Measurements from ENCODE around the gene PTPN6.

The PTPN6 gene

DNA sequence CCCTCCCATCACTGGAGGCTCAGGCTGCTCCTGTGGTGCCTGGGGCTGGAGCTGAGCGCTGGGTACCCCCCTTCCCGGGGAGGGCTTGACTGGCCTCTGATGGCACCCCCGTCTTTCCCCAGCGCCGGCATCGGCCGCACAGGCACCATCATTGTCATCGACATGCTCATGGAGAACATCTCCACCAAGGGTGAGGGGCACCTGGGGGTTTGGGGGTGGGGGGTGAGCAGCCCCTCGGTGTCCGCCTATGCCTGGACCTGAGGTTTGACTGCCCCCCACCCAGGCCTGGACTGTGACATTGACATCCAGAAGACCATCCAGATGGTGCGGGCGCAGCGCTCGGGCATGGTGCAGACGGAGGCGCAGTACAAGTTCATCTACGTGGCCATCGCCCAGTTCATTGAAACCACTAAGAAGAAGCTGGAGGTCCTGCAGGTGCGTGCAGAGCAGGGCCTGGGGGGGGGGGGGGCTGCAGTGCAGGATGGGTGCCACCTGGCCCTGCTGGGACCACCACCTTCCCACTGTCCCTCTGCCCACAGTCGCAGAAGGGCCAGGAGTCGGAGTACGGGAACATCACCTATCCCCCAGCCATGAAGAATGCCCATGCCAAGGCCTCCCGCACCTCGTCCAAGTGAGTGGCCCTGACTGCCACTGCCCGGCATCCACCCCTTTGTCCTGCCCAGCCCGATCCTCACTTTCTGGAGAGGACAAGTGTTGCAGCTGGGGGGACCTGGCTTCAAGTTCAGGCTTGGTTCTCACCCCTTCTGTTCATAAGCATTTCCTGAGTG is 8.8 kb downstream of the PTPN6 start:
- Histone ChIP-seq H3K4me3 (ENCODE audit: low read length) (no peak overlapping the region), H3K4me1 (ENCODE audit: insufficient read depth, low read length) (no peaks in the 10 kb centered on the region), H2AFZ (ENCODE audit: low read depth, low read length) (no peak overlapping the region), H3K36me3 (ENCODE audit: insufficient read depth, low read length) (peaks cover 4% of the 10 kb centered on the region), H3K27me3 (ENCODE audit: insufficient read depth, low read length) (no peaks in the 10 kb centered on the region), H3K9me3 (ENCODE audit: low read length) (no peaks in the 10 kb centered on the region)

- no peak overlapping the region for H2AFZ ChIP-seq (ENCODE audit: low read depth, low read length)
- no peaks in the 10 kb centered on the region for H3K9me3 ChIP-seq (ENCODE audit: low read length)
- H3K27me3 ChIP-seq (ENCODE audit: insufficient read depth, low read length), result no peaks in the 10 kb centered on the region
- peaks cover 11% of the 10 kb centered on the region for H3K36me3 ChIP-seq (ENCODE audit: insufficient read depth, low read length)
- H3K4me3 ChIP-seq (ENCODE audit: low read length), result no peak overlapping the region
- no peaks in the 10 kb centered on the region for H3K4me1 ChIP-seq (ENCODE audit: insufficient read depth, low read length)
These were observed 9.6 kb downstream of the PTPN6 start for GRCh38 chr12:6960593-6961277.

DNA sequence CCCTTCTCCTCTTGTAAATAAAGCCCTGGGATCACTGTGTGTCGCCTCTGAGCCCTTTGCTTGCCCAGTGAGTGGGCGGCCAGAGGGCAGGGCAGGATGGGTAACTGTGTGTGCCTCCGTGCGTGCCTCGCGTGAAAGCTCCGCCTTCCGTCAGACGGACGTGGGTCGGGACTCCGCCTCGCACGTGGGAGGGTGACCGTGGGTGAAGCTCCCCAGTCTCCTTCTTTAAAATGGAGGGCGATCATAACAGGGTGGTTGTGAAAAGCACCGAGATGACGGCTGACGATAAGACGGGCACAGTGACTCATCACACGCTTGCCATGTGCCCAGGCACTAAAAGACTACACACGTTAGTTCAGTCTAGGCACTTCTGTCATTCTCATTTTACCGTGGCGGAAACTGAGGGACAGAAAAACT is 10.1 kb downstream of the PTPN6 start:
- Histone ChIP-seq H3K36me3 (ENCODE audit: insufficient read depth, low read length) (peaks cover 16% of the 10 kb centered on the region), H3K9me3 (ENCODE audit: low read length) (no peaks in the 10 kb centered on the region), H2AFZ (ENCODE audit: low read depth, low read length) (no peak overlapping the region), H3K4me1 (ENCODE audit: insufficient read depth, low read length) (no peaks in the 10 kb centered on the region), H3K27me3 (ENCODE audit: insufficient read depth, low read length) (no peaks in the 10 kb centered on the region), H3K4me3 (ENCODE audit: low read length) (no peak overlapping the region)

- no peaks in the 10 kb centered on the region for H3K27me3 ChIP-seq (ENCODE audit: insufficient read depth, low read length)
- no peaks in the 10 kb centered on the region for H3K4me1 ChIP-seq (ENCODE audit: insufficient read depth, low read length)
- peak overlapping the region; percentile 55 for H2AFZ ChIP-seq (ENCODE audit: low read depth, low read length)
- H3K36me3 ChIP-seq (ENCODE audit: insufficient read depth, low read length), result peaks cover 20% of the 10 kb centered on the region
- no peak overlapping the region for H3K4me3 ChIP-seq (ENCODE audit: low read length)
- no peaks in the 10 kb centered on the region for H3K9me3 ChIP-seq (ENCODE audit: low read length)
These were observed 10.6 kb downstream of the PTPN6 start for GRCh38 chr12:6961695-6962284.

GRCh38 chr12:6962285-6963015 is 11.3 kb downstream of the PTPN6 start:
- Histone ChIP-seq H3K27me3 (ENCODE audit: insufficient read depth, low read length) (no peaks in the 10 kb centered on the region), H3K4me3 (ENCODE audit: low read length) (no peak overlapping the region), H3K9me3 (ENCODE audit: low read length) (no peaks in the 10 kb centered on the region), H3K36me3 (ENCODE audit: insufficient read depth, low read length) (peaks cover 26% of the 10 kb centered on the region), H2AFZ (ENCODE audit: low read depth, low read length) (peak overlapping the region; percentile 55), H3K4me1 (ENCODE audit: insufficient read depth, low read length) (no peaks in the 10 kb centered on the region)

DNA sequence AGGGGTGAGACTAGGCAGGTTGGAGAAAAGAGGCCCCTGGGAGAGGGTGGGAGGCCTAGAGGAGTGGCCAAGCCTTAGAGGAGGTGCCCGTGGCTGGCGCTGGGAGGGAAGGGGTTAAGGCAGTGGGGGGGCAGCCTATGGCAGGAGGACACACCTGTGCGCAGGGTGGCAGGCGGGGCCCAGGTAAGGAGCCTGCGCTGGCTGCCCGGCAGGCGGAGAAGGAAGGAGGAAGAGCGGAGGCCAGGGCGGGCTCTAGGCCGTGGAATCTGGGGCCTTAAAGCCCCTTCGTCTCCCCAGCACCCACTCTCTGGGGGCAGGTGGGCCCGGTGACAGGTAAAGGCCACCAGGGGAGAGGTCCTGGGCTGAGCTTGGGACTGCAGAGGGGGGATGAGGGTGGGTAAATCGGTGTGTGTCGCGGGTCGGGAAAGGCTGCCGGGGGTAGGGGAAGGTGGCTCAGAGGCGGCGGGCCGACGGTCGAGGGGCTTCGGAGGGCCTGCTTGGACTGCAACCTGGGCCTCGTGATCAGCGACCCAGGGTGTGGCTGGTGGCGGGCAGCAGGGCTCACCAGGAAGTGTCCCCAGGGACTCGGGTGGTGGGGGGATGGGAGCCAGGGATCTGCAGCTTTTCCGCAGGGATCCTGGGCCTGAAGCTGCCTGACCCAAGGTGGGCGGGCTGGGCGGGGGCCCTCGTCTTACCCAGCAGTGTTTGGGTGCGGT is 12.0 kb downstream of the PTPN6 start:
- Histone ChIP-seq H3K9me3 (ENCODE audit: low read length) (no peaks in the 10 kb centered on the region), H3K4me1 (ENCODE audit: insufficient read depth, low read length) (no peaks in the 10 kb centered on the region), H3K4me3 (ENCODE audit: low read length) (no peak overlapping the region), H2AFZ (ENCODE audit: low read depth, low read length) (no peak overlapping the region), H3K27me3 (ENCODE audit: insufficient read depth, low read length) (no peaks in the 10 kb centered on the region), H3K36me3 (ENCODE audit: insufficient read depth, low read length) (peaks cover 33% of the 10 kb centered on the region)

DNA sequence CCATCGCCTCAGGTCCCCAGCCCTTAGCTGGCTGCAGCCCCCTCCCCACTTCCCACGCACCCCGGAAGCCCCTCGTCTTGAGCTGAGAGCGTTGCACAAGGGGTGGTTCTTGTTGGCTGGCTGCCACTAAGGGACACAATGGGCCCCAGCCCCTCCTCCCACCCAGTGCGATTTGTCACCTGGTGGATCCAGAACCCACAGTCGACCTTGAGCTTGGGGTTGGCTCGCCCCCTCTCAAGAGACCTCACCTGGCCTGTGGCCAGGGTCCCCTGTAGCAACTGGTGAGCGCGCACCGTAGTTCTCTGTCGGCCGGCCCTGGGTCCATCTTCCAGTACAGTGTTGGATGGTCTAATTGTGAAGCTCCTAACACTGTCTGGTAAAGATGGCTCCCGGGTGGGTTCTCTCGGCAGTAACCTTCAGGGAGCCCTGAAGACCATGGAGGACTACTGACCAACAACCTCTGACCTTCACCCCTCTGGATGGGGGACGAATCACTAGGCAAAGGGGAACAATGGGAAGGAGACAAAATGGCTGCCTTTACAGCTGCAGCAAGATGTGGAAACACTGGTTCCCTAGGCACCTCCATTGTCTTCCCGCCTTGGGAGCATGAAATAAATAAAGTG is 12.7 kb downstream of the PTPN6 start:
- H3K4me3 ChIP-seq (ENCODE audit: low read length), result no peak overlapping the region
- H3K4me1 ChIP-seq (ENCODE audit: insufficient read depth, low read length), result peaks cover 4% of the 10 kb centered on the region
- no peak overlapping the region for H2AFZ ChIP-seq (ENCODE audit: low read depth, low read length)
- no peaks in the 10 kb centered on the region for H3K9me3 ChIP-seq (ENCODE audit: low read length)
- no peaks in the 10 kb centered on the region for H3K27me3 ChIP-seq (ENCODE audit: insufficient read depth, low read length)
- peaks cover 41% of the 10 kb centered on the region for H3K36me3 ChIP-seq (ENCODE audit: insufficient read depth, low read length)

DNA sequence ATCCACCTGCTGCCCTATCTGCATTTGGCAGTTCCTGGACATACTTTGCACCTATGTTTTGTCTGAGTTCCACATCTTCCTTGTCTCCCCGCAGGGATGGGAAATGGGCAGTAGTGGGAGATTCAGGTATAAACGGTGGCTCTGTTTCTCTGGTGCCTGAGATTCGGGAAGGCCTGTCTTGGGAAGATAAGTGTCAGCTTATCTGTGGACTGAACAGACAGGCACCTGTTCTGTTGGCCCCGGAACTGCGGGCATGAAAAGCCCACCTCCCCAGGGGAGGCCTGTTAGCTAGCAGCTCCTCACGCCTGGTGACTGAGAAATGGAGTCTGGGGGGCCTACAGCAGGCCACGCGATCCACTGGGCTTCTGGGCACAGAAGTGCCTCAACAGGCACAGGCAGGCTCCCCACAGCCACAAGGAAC is 13.5 kb downstream of the PTPN6 start:
- Histone ChIP-seq H3K9me3 (ENCODE audit: low read length) (no peaks in the 10 kb centered on the region), H2AFZ (ENCODE audit: low read depth, low read length) (no peak overlapping the region), H3K36me3 (ENCODE audit: insufficient read depth, low read length) (peaks cover 45% of the 10 kb centered on the region), H3K27me3 (ENCODE audit: insufficient read depth, low read length) (no peaks in the 10 kb centered on the region), H3K4me3 (ENCODE audit: low read length) (no peak overlapping the region), H3K4me1 (ENCODE audit: insufficient read depth, low read length) (peaks cover 10% of the 10 kb centered on the region)

DNA sequence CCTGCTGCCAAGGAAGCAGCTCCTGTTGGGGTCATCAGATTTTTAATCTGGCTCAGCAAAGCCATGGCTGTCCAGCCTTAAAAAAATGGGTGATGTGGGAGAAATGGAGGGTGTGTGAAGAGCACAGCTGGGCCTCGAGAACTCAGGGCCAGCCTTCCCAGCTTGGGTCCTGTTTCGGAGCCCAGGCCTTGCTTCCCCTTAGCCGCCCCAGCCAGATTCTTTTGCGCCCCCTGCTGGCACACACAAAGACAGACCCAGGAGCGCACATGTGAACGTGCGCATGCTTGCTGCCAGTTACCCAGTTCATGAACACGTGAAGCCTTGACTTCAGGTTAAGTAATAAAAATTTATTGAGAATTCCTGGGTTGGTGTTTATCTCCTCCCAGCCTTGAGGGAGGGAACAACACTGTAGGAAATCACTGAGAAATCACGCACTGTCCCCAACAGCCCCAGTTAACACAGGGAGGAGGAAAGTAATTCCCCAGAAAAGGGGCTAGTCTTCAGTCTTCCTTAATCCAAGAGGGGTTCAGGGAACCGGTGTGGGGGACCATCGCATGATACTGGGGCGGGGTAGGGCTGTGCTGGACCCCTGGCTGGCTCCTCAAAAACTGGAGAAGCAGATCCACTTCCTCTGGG is 14.0 kb downstream of the PTPN6 start:
- H3K4me3 ChIP-seq (ENCODE audit: low read length), result no peak overlapping the region
- no peaks in the 10 kb centered on the region for H3K27me3 ChIP-seq (ENCODE audit: insufficient read depth, low read length)
- no peaks in the 10 kb centered on the region for H3K9me3 ChIP-seq (ENCODE audit: low read length)
- peaks cover 45% of the 10 kb centered on the region for H3K36me3 ChIP-seq (ENCODE audit: insufficient read depth, low read length)
- peaks cover 10% of the 10 kb centered on the region for H3K4me1 ChIP-seq (ENCODE audit: insufficient read depth, low read length)
- no peak overlapping the region for H2AFZ ChIP-seq (ENCODE audit: low read depth, low read length)

- Histone ChIP-seq H2AFZ (ENCODE audit: low read depth, low read length) (no peak overlapping the region), H3K27me3 (ENCODE audit: insufficient read depth, low read length) (no peaks in the 10 kb centered on the region), H3K4me3 (ENCODE audit: low read length) (no peak overlapping the region), H3K9me3 (ENCODE audit: low read length) (no peaks in the 10 kb centered on the region), H3K36me3 (ENCODE audit: insufficient read depth, low read length) (peaks cover 45% of the 10 kb centered on the region), H3K4me1 (ENCODE audit: insufficient read depth, low read length) (peaks cover 10% of the 10 kb centered on the region)
These were observed 14.6 kb downstream of the PTPN6 start for GRCh38 chr12:6965714-6966113.

GRCh38 chr12:6966351-6966750 is 15.2 kb downstream of the PTPN6 start:
- H2AFZ ChIP-seq (ENCODE audit: low read depth, low read length), result no peak overlapping the region
- no peak overlapping the region for H3K4me3 ChIP-seq (ENCODE audit: low read length)
- H3K36me3 ChIP-seq (ENCODE audit: insufficient read depth, low read length), result peaks cover 45% of the 10 kb centered on the region
- peaks cover 11% of the 10 kb centered on the region for H3K4me1 ChIP-seq (ENCODE audit: insufficient read depth, low read length)
- no peaks in the 10 kb centered on the region for H3K9me3 ChIP-seq (ENCODE audit: low read length)
- no peaks in the 10 kb centered on the region for H3K27me3 ChIP-seq (ENCODE audit: insufficient read depth, low read length)

GRCh38 chr12:6967651-6968100 is 16.5 kb downstream of the PTPN6 start:
- Histone ChIP-seq H3K27me3 (ENCODE audit: insufficient read depth, low read length) (no peaks in the 10 kb centered on the region), H3K9me3 (ENCODE audit: low read length) (no peaks in the 10 kb centered on the region), H2AFZ (ENCODE audit: low read depth, low read length) (no peak overlapping the region), H3K4me3 (ENCODE audit: low read length) (no peak overlapping the region), H3K36me3 (ENCODE audit: insufficient read depth, low read length) (peaks cover 45% of the 10 kb centered on the region), H3K4me1 (ENCODE audit: insufficient read depth, low read length) (peaks cover 18% of the 10 kb centered on the region)
